Skeletal muscle tissue (tissue), 4 donors: ENCODE results near the gene IFT27. TPM values are rescaled to one million over a fixed set of nuclear protein-coding genes. Genes with fewer than 3 reads are reported as not detected.

Experiments used
- H3K27ac ChIP-seq: one replicate; pipeline ENCODE4 v1.7.0; 2013; ENCODE audit warnings: mild to moderate bottlenecking, low read depth, low read length, inconsistent platforms
- H3K27me3 ChIP-seq, 3 donors: one replicate each; pipeline ENCODE4 v1.7.0; 2013; ENCODE audit warnings: low read length in 3 of 3; ENCODE audit not compliant: control insufficient read depth in 3 of 3, insufficient read depth in 3 of 3
- H3K36me3 ChIP-seq, 3 donors: one replicate each; pipeline ENCODE4 v1.7.0; 2013; ENCODE audit warnings: low read length in 3 of 3; ENCODE audit not compliant: control insufficient read depth in 3 of 3, insufficient read depth in 3 of 3
- H3K4me1 ChIP-seq, 3 donors: one replicate each; pipeline ENCODE4 v1.7.0; 2013; ENCODE audit warnings: low read length in 3 of 3, mild to moderate bottlenecking in 3 of 3; ENCODE audit not compliant: control insufficient read depth in 3 of 3, insufficient read depth in 3 of 3
- H3K4me3 ChIP-seq, 3 donors: one replicate each; pipeline ENCODE4 v1.7.0; 2013; ENCODE audit warnings: low read length in 3 of 3
- H3K9ac ChIP-seq, 3 donors: one replicate each; pipeline ENCODE4 v1.7.0; 2013; ENCODE audit warnings: low read length in 3 of 3, mild to moderate bottlenecking in 3 of 3, moderate library complexity in 2 of 3, low read depth in 1 of 3
- H3K9me3 ChIP-seq, 3 donors: one replicate each; pipeline ENCODE4 v1.7.0; 2013; ENCODE audit warnings: low read length in 3 of 3; ENCODE audit not compliant: control insufficient read depth in 3 of 3
- total RNA-seq: library from RNA; depleted of rRNA; stranded (reverse); fragments of >200 nt; gene quantifications from one replicate; pipeline ENCODE4 v1.2.3, GENCODE V29; 2014
- donor health status: Osteomylitis.

Gene IFT27
- total RNA-seq, 1 donor from 2014 or later, result 19.3 TPM

GRCh38 chr22:36776722-36777121 lies 803 bp upstream of the IFT27 start:
- Histone ChIP-seq H3K9ac (peak overlapping the region in 2 of 3 donors; percentile 63 to 73), H3K4me1 (peaks cover 13 to 16% (median 15%) of the 10 kb centered on the region in 3 donors), H3K9me3 (no peaks in the 10 kb centered on the region), H3K36me3 (peaks cover 0 to 4% (median 2%) of the 10 kb centered on the region in 3 donors), H3K27ac (no peak overlapping the region), H3K27me3 (no peaks in the 10 kb centered on the region), H3K4me3 (peak overlapping the region; percentile 35 to 68 (median 40))

- peak overlapping the region; percentile 66 to 84 (median 79) for H3K9ac ChIP-seq
- peaks cover 0 to 4% (median 2%) of the 10 kb centered on the region in 3 donors for H3K36me3 ChIP-seq
- no peaks in the 10 kb centered on the region for H3K9me3 ChIP-seq
- H3K4me1 ChIP-seq, result peaks cover 13 to 14% (median 13%) of the 10 kb centered on the region in 3 donors
- H3K4me3 ChIP-seq, result peak overlapping the region; percentile 83 to 90 (median 90)
- H3K27ac ChIP-seq, result peak overlapping the region; percentile 39
- H3K27me3 ChIP-seq, result no peaks in the 10 kb centered on the region
Observed at GRCh38 chr22:36775586-36775963, 344 bp downstream of the IFT27 start.

DNA sequence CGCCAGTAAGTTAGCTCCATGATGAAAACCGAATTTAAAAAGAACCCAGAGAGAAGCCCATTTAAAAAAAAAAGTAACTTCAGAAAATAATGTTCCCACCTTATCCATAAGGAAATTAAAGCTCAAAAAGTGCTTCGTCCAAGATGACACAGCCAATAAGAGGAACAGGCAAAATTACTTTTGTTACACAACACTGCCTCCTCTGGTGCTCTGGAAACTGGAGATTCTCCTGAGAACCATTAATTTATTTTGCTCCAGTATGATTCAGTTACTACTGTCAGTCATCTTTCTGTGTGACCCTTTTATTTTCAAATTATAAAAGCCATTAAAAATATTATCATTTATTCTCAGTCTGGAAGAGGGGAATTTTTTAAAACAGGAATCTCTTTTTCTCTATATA lies 2.0 kb downstream of the IFT27 start:
- no peaks in the 10 kb centered on the region for H3K9me3 ChIP-seq
- H3K4me3 ChIP-seq, result no peak overlapping the region
- H3K4me1 ChIP-seq, result peaks cover 13 to 15% (median 14%) of the 10 kb centered on the region in 3 donors
- H3K9ac ChIP-seq, result no peak overlapping the region
- peaks cover 0 to 4% (median 2%) of the 10 kb centered on the region in 3 donors for H3K36me3 ChIP-seq
- H3K27ac ChIP-seq, result no peak overlapping the region
- H3K27me3 ChIP-seq, result no peaks in the 10 kb centered on the region

- Histone ChIP-seq H3K9ac (no peak overlapping the region), H3K9me3 (no peaks in the 10 kb centered on the region), H3K4me3 (no peak overlapping the region), H3K27ac (no peak overlapping the region), H3K36me3 (peaks cover 2 to 7% (median 4%) of the 10 kb centered on the region in 3 donors), H3K4me1 (peaks cover 13 to 15% (median 14%) of the 10 kb centered on the region in 3 donors), H3K27me3 (no peaks in the 10 kb centered on the region)
Observed at GRCh38 chr22:36772451-36772850, 3.5 kb downstream of the IFT27 start.

GRCh38 chr22:36771356-36772063 lies 4.4 kb downstream of the IFT27 start:
- H3K36me3 ChIP-seq, result peaks cover 7 to 11% (median 8%) of the 10 kb centered on the region in 3 donors
- H3K9ac ChIP-seq, result no peak overlapping the region
- peaks cover 10 to 11% (median 11%) of the 10 kb centered on the region in 3 donors for H3K4me1 ChIP-seq
- H3K27ac ChIP-seq, result no peak overlapping the region
- no peak overlapping the region for H3K4me3 ChIP-seq
- no peaks in the 10 kb centered on the region for H3K27me3 ChIP-seq
- no peaks in the 10 kb centered on the region for H3K9me3 ChIP-seq

DNA sequence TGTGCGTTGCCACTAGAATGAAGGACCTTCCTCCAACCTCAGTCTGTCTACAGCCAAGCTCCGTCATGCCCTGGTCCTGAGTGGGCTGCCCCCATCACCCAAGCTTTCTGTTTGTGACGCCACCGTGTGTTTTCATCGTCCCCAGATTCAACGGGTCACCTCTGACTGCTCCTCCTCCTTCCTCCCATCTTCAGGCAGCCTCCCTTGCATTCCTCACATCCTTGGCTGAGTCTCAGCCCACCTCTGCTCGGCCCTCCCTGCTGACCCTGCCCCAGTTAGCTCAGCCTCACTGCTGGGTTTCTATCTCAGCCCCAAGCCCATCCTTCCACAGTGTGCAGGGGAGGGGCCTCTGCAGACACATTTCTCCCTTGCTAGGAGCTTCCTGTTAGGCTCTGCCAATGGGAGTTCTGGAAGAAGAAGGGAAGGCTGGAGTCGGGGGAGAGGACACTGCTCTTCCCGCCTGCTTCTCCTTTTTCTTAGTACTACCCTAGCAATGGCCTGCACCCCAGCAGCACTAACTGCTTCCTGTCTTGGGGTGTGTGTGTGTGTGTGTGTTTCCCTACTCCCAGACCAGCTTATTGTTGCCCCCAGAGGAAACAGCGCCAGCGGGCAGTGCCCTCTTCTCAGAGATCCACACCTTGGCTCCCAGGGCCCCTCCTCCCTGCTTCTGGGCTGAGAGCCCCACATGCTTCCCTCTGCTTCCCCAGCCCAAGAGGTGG lies 5.2 kb downstream of the IFT27 start:
- no peak overlapping the region for H3K27ac ChIP-seq
- no peaks in the 10 kb centered on the region for H3K9me3 ChIP-seq
- no peak overlapping the region for H3K9ac ChIP-seq
- peaks cover 9 to 10% (median 9%) of the 10 kb centered on the region in 3 donors for H3K4me1 ChIP-seq
- H3K27me3 ChIP-seq, result no peaks in the 10 kb centered on the region
- no peak overlapping the region for H3K4me3 ChIP-seq
- peaks cover 7 to 14% (median 8%) of the 10 kb centered on the region in 3 donors for H3K36me3 ChIP-seq

- Histone ChIP-seq H3K27me3 (no peaks in the 10 kb centered on the region), H3K36me3 (peaks cover 11 to 16% (median 13%) of the 10 kb centered on the region in 3 donors), H3K9ac (no peak overlapping the region), H3K9me3 (no peaks in the 10 kb centered on the region), H3K27ac (no peak overlapping the region), H3K4me1 (peaks cover 2% of the 10 kb centered on the region in 3 donors), H3K4me3 (no peak overlapping the region)
Observed at GRCh38 chr22:36769541-36770512, 6.1 kb downstream of the IFT27 start.

DNA sequence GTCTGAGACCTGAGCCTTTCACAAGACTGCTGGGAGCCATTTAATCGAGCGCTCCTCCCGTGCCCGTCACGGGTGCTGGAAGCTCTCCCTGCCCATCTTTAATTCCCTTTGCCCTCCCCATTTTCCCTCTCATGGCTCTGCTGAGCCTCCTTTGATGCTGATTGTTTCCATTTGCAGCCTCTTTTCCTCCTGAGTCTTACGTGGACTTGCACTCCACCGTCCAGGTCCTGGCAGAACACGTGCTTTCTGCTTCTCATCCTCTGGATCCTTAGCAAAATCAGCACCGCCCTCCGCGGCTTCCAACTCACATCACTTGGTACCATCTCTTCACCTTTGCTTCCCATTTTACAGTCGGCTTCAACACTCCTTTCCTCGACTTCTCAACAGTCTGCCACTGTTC lies 7.3 kb downstream of the IFT27 start:
- H3K27ac ChIP-seq, result no peak overlapping the region
- no peak overlapping the region for H3K9ac ChIP-seq
- H3K9me3 ChIP-seq, result no peaks in the 10 kb centered on the region
- peaks cover 0 to 2% (median 0%) of the 10 kb centered on the region in 3 donors for H3K4me1 ChIP-seq
- no peak overlapping the region for H3K4me3 ChIP-seq
- H3K36me3 ChIP-seq, result peaks cover 12 to 19% (median 13%) of the 10 kb centered on the region in 3 donors
- H3K27me3 ChIP-seq, result no peaks in the 10 kb centered on the region

GRCh38 chr22:36768141-36768540 lies 7.8 kb downstream of the IFT27 start:
- H3K4me3 ChIP-seq, result no peak overlapping the region
- no peak overlapping the region for H3K27ac ChIP-seq
- no peak overlapping the region for H3K9ac ChIP-seq
- H3K9me3 ChIP-seq, result no peaks in the 10 kb centered on the region
- H3K36me3 ChIP-seq, result peaks cover 13 to 21% (median 15%) of the 10 kb centered on the region in 3 donors
- peaks cover 0 to 2% (median 0%) of the 10 kb centered on the region in 3 donors for H3K4me1 ChIP-seq
- H3K27me3 ChIP-seq, result no peaks in the 10 kb centered on the region
